ENCODE results near the gene PANK2. TPM values are rescaled to one million over a fixed set of nuclear protein-coding genes. Genes with fewer than 3 reads are reported as not detected.

PANK2 gene
- total RNA-seq, 1 donor from 2014 or later = 39.7 TPM

DNA sequence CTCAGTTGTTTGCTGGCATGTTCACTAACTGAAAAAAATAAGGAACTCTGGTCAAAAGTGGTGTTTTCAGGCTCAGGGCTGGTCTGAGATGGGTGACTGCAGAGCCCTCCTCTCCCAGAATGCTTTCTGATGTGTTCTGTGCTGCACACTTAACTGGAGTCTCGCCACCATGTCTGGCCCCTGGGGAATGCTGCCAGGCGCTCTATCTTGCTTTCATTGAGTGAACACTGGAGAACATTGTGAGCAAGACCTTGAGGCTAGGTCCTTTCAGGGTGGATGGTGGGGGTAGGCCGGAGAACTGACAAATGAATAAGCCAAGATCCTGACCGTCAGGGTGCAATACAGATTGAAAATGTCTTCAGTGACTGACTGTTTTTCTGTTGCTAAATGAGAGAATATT, 19.5 kb downstream of the PANK2 start:
- H3K4me1 Mint-ChIP-seq (ENCODE audit: low read depth) = peaks cover 24% of the 10 kb centered on the region
- TF ChIP-seq, protein P1, sequence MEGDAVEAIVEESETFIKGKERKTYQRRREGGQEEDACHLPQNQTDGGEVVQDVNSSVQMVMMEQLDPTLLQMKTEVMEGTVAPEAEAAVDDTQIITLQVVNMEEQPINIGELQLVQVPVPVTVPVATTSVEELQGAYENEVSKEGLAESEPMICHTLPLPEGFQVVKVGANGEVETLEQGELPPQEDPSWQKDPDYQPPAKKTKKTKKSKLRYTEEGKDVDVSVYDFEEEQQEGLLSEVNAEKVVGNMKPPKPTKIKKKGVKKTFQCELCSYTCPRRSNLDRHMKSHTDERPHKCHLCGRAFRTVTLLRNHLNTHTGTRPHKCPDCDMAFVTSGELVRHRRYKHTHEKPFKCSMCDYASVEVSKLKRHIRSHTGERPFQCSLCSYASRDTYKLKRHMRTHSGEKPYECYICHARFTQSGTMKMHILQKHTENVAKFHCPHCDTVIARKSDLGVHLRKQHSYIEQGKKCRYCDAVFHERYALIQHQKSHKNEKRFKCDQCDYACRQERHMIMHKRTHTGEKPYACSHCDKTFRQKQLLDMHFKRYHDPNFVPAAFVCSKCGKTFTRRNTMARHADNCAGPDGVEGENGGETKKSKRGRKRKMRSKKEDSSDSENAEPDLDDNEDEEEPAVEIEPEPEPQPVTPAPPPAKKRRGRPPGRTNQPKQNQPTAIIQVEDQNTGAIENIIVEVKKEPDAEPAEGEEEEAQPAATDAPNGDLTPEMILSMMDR (IDR thresholded peaks at IDR 0.05) = no peak
- H3K36me3 Mint-ChIP-seq (ENCODE audit: low read depth) = peaks cover 23% of the 10 kb centered on the region
- no peak overlapping the region for H3K4me3 Mint-ChIP-seq (ENCODE audit: unreplicated experiment)
- peak overlapping the region; percentile 57 for H3K27ac Mint-ChIP-seq (ENCODE audit: unreplicated experiment)
- H3K27me3 Mint-ChIP-seq (ENCODE audit: low read depth) = no peaks in the 10 kb centered on the region
- H3K9me3 Mint-ChIP-seq (ENCODE audit: low read depth) = no peaks in the 10 kb centered on the region
- no peak for DNase-seq (ENCODE audit: low spot score)

DNA sequence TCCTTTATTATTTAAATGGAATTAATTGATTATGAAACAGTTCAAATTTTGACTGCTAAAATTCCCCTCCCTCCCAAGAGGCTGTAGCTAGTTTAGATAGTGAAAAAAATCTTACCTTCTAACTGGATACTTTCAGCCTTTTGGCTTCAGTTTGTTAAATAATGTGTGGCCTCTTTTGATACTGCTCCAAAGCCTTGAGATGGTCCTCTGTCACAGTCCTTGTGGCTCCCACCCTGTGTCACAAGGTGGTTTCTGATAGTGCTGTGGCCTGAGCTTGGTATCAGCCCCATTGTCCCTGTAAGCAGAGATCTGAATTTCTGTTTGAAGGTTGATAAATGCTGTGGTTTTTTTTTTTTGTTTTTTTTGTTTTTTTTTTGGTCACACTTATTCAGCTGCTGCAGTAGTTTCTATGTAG, 20.8 kb downstream of the PANK2 start:
- H3K4me3 Mint-ChIP-seq (ENCODE audit: unreplicated experiment) = no peak overlapping the region
- DNase-seq (ENCODE audit: low spot score) = no peak

DNA sequence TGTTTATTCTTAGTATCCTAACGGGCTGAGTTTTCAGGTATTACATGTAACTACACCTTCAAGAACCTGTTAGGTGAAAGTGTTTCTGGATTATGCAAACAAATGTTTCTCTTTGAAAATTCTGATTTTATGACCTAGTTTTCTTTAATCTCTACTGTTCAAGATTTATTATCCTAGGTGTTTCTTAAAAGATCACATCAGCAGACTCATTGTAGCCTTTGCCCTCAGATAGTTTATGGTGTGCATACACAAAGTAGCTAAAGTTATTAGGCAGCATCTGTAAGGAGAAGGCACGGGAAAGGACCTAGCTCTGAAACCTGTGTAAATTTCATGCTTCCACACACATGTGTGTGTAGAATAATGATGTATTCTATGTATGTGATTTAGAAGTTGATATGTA, 21.7 kb downstream of the PANK2 start:
- DNase-seq (ENCODE audit: low spot score) = no peak
- no peak overlapping the region for H3K4me3 Mint-ChIP-seq (ENCODE audit: unreplicated experiment)
- H3K27ac Mint-ChIP-seq (ENCODE audit: unreplicated experiment) = no peak overlapping the region
- no peaks in the 10 kb centered on the region for H3K27me3 Mint-ChIP-seq (ENCODE audit: low read depth)
- H3K4me1 Mint-ChIP-seq (ENCODE audit: low read depth) = peaks cover 17% of the 10 kb centered on the region
- peaks cover 37% of the 10 kb centered on the region for H3K36me3 Mint-ChIP-seq (ENCODE audit: low read depth)
- no peaks in the 10 kb centered on the region for H3K9me3 Mint-ChIP-seq (ENCODE audit: low read depth)
- TF ChIP-seq, protein P1 (IDR thresholded peaks at IDR 0.05) = no peak

More for the DNA sequence above, 20.8 kb downstream of the PANK2 start:
- H3K4me1 Mint-ChIP-seq (ENCODE audit: low read depth) = peaks cover 14% of the 10 kb centered on the region
- TF ChIP-seq, protein P1 (IDR thresholded peaks at IDR 0.05) = no peak
- no peaks in the 10 kb centered on the region for H3K27me3 Mint-ChIP-seq (ENCODE audit: low read depth)
- H3K9me3 Mint-ChIP-seq (ENCODE audit: low read depth) = no peaks in the 10 kb centered on the region
- H3K27ac Mint-ChIP-seq (ENCODE audit: unreplicated experiment) = no peak overlapping the region
- peaks cover 33% of the 10 kb centered on the region for H3K36me3 Mint-ChIP-seq (ENCODE audit: low read depth)

DNA sequence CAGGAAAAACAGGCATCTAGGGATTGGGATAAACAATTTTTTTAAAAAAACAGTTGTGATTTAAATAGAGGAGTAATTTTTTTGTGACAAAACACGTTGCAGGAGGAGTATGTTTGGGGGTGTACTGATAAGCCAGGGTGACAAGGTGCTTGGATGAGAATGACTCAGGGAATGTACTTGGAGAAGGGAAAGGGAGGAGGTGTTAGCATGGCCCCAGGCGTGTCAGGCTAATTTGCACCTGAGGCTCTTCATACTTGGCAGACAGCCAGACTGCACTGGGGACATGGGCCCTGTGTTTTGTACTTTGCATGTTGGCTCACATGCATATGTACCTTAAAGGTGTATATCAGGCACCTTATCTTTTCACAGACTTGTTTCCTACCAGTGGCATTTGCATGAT, 22.8 kb downstream of the PANK2 start:
- no peak overlapping the region for H3K4me3 Mint-ChIP-seq (ENCODE audit: unreplicated experiment)
- H3K9me3 Mint-ChIP-seq (ENCODE audit: low read depth) = no peaks in the 10 kb centered on the region
- peaks cover 37% of the 10 kb centered on the region for H3K36me3 Mint-ChIP-seq (ENCODE audit: low read depth)
- H3K4me1 Mint-ChIP-seq (ENCODE audit: low read depth) = peaks cover 18% of the 10 kb centered on the region
- H3K27me3 Mint-ChIP-seq (ENCODE audit: low read depth) = no peaks in the 10 kb centered on the region
- DNase-seq (ENCODE audit: low spot score) = no peak
- TF ChIP-seq, protein P1 (IDR thresholded peaks at IDR 0.05) = no peak
- H3K27ac Mint-ChIP-seq (ENCODE audit: unreplicated experiment) = no peak overlapping the region

DNA sequence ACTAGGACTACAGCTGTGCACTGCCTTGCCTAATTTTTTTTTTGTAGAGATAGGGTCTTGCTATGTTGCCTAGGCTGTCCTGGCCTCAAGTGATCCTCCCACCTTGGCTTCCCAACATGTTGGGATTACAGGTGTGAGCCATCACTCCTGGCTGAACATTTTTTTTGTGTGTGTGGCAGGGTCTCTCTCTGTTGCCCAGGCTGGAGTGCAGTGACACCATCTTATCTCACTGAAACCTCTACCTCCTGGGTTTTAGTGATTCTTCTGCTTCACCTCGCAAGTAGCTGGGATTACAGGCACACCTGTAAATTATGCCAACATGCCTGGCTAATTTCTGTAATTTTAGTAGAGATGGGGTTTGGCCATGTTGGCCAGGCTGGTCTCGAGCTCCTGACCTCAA, 25.3 kb downstream of the PANK2 start:
- peaks cover 11% of the 10 kb centered on the region for H3K4me1 Mint-ChIP-seq (ENCODE audit: low read depth)
- H3K4me3 Mint-ChIP-seq (ENCODE audit: unreplicated experiment) = no peak overlapping the region
- H3K9me3 Mint-ChIP-seq (ENCODE audit: low read depth) = no peaks in the 10 kb centered on the region
- H3K36me3 Mint-ChIP-seq (ENCODE audit: low read depth) = peaks cover 43% of the 10 kb centered on the region
- no peaks in the 10 kb centered on the region for H3K27me3 Mint-ChIP-seq (ENCODE audit: low read depth)
- H3K27ac Mint-ChIP-seq (ENCODE audit: unreplicated experiment) = no peak overlapping the region
- no peak for DNase-seq (ENCODE audit: low spot score)
- TF ChIP-seq, protein P1 (IDR thresholded peaks at IDR 0.05) = no peak
